ENCODE results near the gene FBXL13.
"Not testable (repeated sequence)": the region's sequence is repeated elsewhere in the genome, so short reads cannot be mapped to it uniquely, and the experiment has no call there.

FBXL13 gene

DNA sequence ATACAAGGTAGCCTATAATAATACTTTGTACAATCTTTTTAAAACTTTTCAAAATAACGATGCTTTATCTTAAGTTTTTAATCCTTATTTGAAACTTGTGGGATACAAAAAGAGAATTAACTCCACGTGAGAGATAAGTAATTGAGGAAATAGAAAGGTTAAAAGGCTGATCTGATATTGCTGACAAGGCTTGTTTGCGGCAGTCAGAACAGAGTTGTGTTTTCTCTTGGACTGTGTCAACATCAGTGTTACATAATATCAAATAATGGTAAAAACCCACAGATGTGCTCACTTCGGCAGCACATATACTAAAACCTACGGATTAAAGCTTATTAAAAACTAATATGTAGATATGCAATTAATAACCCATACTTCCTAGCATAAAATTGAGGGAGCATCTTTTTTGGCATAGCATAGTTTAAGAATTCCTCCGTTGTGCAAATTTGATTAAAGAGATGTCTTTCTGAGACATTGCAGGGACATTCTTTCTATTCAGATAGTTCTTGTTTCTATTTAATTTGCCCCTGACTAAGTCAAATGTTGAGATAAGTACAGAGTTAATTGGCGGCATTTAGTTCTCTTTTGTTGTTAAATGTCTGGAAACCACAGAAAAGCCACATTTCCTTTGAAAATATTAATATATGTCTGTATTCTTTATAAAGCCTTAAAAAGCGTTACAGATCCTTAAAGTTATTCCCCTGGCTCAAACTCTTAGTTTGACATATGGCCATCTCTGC is 262.5 kb downstream of the FBXL13 start:
- DNase-seq, result no peak

DNA sequence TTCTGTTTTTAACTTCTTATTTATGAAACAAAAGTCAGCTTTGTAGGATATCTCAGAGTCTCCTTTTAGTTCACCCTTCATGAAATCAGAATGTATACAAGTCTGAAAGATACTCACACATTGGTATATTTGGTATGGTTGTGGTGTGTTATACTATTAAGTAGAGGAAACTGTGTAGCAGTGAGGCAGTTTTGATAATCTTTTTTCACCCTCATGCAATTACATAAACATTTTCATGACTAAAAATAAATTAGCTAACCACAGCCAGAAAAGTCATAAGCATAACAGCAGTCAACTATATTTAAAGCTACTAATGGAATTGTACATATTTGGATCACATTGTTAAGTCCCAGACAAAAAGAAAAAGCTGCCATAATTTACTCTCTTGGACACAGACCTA is 263.7 kb downstream of the FBXL13 start:
- no peak for DNase-seq

DNA sequence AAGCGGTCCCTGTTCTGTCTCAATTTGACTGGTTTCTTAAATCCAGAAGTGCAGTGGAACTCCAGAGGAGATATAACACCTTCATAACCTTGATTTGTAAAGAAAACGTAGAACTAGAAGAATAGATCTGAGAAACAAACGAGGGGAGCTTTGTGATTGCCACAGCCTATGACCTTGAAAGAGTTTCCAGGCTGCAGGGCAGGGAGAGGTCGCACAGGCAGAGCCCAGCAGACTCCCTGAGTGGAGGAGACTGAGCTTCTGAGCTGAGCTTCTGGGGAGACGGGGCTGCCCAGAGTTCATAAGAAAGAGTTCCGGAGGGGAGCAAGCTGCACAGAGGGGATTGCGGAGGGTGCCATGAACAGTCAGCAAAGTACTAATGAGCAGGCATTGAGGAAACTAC is 268.0 kb downstream of the FBXL13 start:
- no peak for DNase-seq

DNA sequence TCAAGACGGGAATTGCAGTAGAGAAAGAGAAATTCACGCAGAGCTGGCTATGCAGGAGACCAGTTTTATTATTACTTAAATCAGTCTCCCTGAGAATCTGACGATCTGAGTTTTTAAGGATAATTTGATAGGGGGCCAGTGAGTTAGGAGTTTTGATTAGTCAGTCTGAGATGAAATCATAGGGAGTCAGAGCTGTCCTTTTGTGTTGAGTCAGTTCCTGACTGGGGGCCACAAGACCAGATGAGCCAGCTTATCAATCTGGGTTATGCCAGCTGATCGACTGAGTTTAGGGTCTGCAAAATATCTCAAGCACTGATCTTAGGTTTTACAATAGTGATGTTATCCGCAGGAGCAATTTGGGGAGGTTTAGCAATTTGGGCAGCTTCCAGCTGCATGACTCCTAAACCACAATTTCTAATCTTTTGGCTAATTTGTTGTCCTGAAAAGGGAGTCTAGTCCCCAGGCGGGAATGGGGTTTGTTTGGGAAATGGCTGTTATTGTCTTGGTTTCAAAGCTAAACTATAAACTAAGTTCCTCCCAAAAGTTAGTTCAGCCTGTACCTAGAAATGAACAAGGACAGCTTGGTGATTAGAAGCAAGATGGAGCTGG is 278.5 kb downstream of the FBXL13 start:
- not testable (repeated sequence) for DNase-seq

DNA sequence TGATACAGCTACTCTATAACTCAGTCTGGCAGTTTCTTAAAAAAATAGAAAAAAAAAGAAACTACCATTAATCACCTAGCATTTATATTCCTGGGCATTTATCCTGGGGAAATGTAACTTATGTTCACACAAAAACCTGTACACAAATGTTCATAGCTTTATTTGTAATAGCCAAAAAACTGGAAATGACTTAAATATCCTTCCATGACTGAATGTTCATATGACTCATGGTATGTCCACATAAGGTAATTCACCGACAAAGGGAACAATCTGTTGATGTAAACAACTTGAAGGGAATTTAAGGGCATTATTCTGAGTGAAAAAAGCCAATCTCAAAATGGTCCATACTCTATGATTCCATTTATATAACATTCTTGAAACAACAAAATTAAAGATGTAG is 280.0 kb downstream of the FBXL13 start:
- not testable (repeated sequence) for DNase-seq

DNA sequence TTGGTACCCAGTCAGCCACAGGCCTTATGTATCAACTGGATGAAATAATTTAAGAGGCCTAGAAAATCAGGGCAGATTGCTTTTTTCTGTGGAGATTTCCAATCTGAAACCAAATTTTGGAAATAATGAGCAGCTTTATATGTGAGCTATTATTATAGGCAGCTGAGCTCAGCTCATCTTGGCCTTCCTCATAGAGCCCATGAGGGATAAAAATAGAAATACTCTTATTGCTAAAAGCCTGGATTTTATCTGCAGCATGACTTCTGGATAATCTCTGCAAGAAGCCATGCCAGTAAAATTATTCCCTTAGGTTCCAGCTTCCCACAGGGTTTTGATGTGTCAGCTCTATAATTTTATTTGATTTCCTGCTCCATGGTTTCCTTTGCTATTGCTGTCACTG is 282.8 kb downstream of the FBXL13 start:
- not testable (repeated sequence) for DNase-seq

DNA sequence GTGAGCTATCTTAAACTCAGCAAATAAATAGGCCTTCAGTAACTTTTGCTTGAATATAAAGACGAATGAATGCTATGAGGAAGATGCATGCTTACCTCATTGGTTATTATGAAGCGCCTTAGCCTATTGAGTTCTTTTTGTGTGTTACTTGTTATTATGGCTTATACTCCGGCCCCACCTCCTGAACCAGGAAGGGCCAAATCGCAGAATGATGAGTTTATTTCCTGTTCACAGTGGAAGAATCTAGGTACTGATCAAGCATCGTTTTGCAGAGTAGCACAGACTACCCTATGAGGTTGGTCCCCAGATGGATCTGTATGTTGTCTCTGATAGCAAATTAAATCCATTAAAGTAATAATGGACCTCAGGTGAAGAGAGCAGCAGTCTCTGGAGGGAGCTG is 283.2 kb downstream of the FBXL13 start:
- not testable (repeated sequence) for DNase-seq

DNA sequence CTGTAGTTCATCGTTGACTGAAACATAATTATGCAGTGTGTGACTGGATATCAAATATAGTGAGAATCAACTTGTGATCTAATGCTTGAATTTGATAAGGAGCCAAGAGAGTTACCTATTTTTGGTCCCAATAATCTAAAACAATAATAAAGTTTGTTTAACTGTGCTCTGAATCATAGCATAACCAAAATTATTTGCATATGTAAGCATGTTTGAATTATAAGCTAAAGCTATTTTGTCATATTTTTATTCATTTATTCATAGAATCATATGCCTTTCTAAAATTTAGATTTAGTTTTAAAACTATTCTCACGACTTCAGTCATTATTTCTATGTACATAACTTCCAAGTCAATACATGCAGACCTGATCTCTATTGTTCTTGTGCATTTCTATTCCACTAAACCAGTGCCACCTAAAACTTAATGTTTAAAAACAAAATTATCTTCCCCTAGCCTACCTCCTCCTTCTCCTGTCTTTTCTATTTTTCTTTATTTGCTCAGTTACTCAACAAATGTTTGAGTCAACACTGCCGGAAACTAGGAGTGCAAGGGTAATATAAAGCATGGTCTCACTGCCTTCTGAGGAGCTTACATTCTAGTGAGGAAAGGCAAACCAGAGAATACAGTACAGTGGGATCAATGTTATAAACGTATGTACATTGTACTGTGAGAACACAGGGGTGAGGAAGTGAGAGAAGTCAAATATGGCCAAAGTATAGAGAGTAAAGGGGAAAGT is 284.1 kb downstream of the FBXL13 start:
- DNase-seq, result not testable (repeated sequence)

DNA sequence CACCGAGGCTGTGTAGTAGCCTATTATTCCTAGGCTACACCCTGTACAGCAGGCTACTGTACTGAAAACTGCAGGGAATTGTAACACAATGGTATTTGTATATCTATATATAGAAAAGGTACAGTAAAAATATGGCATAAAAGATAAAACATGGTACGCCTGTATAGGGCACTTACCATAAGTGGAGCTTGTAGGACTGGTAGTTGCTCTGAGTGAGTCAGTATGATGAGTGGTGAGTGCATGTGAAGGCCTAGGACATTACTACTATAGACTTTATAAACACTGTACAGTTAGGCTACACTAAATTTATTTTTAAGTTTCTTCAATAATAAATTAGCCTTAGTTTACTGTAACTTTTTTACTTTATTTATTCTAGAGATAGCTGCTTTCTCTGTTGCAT is 285.8 kb downstream of the FBXL13 start:
- DNase-seq, result not testable (repeated sequence)

DNA sequence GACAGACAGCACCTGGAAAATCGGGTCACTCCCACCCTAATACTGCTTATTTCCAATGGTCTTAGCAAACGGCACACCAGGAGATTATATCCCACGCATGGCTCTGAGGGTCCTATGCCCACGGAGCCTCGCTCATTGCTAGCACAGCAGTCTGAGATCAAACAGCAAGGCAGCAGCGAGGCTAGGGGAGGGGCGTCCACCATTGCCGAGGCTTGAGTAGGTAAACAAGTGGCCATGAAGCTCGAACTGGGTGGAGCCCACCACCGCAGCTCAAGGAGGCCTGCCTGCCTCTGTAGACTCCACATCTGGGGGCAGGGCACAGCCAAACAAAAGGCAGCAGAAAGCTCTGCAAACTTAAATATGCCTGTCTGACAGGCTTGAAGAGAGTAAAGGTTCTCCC is 293.7 kb downstream of the FBXL13 start:
- DNase-seq, result not testable (repeated sequence)

DNA sequence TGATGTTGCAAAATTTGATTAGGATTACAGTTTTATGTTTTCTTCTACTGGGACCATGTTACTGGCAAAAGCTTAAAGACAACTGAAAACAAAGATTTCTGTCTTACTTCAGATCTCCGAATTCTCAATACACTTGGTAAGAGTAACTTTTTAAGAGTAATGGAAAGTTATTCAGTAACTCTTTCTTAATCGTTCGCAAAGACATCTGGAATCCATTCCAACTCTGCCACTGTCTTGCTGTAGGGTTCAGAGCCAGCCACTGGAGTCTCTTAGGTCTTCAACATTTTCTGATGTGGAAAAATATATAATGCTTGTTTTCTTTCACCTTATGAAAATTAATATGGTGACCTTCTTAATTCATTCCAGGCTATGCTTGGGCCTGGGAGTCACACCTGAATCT is 295.9 kb downstream of the FBXL13 start:
- DNase-seq, result not testable (repeated sequence)

DNA sequence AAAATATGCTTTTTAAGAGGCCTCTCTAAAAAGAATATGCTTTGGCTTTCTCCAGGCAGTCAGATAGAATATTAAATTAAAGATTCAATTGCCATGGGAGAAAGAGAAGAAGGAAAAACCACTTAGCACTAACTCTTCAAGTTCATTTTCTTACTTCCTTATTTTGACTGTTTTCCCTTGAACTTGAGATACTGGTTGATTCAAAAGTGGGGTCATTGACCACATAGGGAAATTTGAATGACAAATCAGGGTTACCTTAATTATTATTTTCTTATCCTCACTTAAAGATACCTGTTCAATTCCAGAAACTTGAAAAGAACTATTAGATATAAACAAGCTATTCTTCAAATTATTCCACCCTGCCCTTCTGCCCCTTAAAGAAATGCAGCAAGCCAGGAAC is 298.4 kb downstream of the FBXL13 start:
- DNase-seq, result not testable (repeated sequence)

DNA sequence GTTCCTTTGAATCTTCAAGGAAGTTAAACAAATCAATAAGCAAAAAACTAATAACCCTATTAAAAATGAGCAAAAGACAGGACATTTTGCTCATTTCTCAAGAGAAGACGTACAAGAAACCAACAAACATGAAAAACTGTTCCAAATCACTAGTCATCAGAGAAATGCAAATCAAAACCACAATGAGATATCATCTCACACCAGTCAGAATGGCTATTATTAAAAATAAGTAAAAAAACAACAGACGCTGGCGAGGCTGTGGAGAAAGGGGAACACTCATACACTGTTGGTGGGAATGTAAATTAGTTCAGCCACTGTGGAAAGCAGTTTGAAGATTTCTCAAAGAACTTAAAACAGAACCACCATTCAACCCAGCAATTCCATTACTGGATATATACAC is 304.1 kb downstream of the FBXL13 start:
- not testable (repeated sequence) for DNase-seq

DNA sequence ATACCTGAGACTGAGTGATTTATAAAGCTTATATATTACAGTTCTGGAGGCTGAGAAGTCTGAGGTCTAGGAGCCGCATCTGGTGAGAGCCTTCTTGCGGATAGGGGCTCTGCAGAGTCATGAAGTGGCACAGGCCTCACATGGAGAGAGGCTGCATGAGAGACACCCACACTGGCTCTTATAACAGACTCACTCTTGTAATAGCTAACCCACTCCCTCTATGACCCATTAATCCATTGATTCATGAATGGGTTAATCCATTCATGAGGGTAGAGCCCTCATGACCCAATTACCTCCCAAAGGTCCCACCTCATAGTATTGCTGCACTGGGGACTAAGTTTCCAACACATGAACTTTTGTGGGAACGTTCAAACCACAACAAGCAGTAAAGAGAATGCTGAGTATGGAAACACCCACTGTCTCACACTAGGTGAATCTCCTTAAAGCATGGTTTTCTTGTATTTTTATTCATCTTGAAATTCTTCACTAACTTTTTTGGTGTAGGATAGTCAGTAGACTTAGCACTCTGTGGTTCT is 304.9 kb downstream of the FBXL13 start:
- DNase-seq, result not testable (repeated sequence)

DNA sequence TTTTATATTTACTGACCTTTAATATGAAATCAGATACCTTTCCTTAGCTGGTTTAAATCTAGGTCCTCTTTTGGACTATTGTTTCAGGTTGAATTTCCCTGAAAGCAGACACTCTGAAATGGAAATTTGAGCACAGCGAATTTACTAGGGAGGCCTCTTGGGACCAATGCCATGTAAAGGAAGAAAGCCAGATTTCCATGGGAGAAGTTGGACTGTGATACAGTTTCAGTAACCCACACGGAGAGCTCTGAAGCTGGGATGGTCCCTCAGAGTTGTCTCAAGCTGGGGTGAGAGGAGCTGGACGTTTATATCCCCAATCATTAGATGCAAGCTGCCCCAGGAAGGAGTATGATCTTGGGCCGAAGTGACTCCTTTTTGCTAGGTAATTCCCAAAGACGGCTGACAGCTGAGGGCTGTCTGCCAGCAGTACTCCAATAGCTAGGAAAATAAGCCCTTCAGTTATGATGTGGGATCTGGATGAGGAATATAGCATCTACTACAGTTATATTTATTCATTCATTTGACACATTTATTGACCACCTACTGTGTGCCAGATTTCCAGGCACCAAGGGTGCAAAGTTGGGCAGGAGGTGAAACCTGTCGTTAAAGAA is 311.2 kb downstream of the FBXL13 start:
- not testable (repeated sequence) for DNase-seq
